Colonic mucosa (tissue), 4 donors: ENCODE data around the gene MAK. TPM values are rescaled to one million over a fixed set of nuclear protein-coding genes. Genes with fewer than 3 reads are reported as not detected.

Source experiments
- DNase-seq: peaks from one replicate; pipeline ENCODE4 v3.0.0-alpha.2; 2020
- H3K27ac ChIP-seq: fragments of 200-600 bp; one replicate; pipeline ENCODE4 v1.8.0; 2021
- H3K27me3 ChIP-seq: fragments of 200-600 bp; one replicate; pipeline ENCODE4 v1.8.0; 2021
- H3K36me3 ChIP-seq: fragments of 200-600 bp; one replicate; pipeline ENCODE4 v1.8.0; 2021
- H3K4me1 ChIP-seq: fragments of 200-600 bp; one replicate; pipeline ENCODE4 v1.8.0; 2021; ENCODE audit warnings: mild to moderate bottlenecking
- H3K4me3 ChIP-seq: fragments of 200-600 bp; one replicate; pipeline ENCODE4 v1.8.0; 2021
- H3K9ac ChIP-seq, 2 donors: one replicate each; pipeline ENCODE4 v1.7.0; 2013; ENCODE audit warnings: control low read depth in 2 of 2, low read depth in 2 of 2, low read length in 2 of 2
- H3K9me3 ChIP-seq: fragments of 200-600 bp; one replicate; pipeline ENCODE4 v1.8.0; 2021
- intact Hi-C: fragments of 100-400 bp; cut with DNase I; formaldehyde crosslinking; loops from one replicate; pipeline ENCODE4 v1.14.1; 2022
- total RNA-seq, 2 donors: library from RNA; stranded (reverse); fragmentation: NEBNext Ultra II Directional in 1 of 2; extraction: Animal tissue kit (Norgen Biotek cat#: 25700) in 1 of 2; gene quantifications; one replicate each; pipeline ENCODE4 v1.2.1, GENCODE V29; 2021
- TF ChIP-seq, protein P1 (sequence below): fragments of 200-600 bp; IDR thresholded peaks from one replicate; pipeline ENCODE4 v1.8.0; 2022; ENCODE audit warnings: antibody characterized with exemption, mild to moderate bottlenecking
- donor health status: healthy.
- donor health status: DM: no; HTN: no; CAD: no.
- donor health status: DM: no; HTN: no; CAD: no.

MAK gene
- total RNA-seq, 2 donors from 2014 or later = not detected

GRCh38 chr6:10720265-10720959 lies 117.9 kb downstream of the MAK start:
- Histone ChIP-seq H3K27me3 (no peaks in the 10 kb centered on the region), H3K4me1 (peaks cover 4% of the 10 kb centered on the region), H3K36me3 (no peaks in the 10 kb centered on the region), H3K9ac (peak overlapping the region; percentile 71 to 95), H3K27ac (peak overlapping the region; percentile 75), H3K4me3 (peak overlapping the region; percentile 50), H3K9me3 (no peaks in the 10 kb centered on the region)
- TF ChIP-seq, protein P1, sequence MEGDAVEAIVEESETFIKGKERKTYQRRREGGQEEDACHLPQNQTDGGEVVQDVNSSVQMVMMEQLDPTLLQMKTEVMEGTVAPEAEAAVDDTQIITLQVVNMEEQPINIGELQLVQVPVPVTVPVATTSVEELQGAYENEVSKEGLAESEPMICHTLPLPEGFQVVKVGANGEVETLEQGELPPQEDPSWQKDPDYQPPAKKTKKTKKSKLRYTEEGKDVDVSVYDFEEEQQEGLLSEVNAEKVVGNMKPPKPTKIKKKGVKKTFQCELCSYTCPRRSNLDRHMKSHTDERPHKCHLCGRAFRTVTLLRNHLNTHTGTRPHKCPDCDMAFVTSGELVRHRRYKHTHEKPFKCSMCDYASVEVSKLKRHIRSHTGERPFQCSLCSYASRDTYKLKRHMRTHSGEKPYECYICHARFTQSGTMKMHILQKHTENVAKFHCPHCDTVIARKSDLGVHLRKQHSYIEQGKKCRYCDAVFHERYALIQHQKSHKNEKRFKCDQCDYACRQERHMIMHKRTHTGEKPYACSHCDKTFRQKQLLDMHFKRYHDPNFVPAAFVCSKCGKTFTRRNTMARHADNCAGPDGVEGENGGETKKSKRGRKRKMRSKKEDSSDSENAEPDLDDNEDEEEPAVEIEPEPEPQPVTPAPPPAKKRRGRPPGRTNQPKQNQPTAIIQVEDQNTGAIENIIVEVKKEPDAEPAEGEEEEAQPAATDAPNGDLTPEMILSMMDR = no peak
- intact Hi-C loops = no loop called here
- DNase-seq = peak; percentile 74

DNA sequence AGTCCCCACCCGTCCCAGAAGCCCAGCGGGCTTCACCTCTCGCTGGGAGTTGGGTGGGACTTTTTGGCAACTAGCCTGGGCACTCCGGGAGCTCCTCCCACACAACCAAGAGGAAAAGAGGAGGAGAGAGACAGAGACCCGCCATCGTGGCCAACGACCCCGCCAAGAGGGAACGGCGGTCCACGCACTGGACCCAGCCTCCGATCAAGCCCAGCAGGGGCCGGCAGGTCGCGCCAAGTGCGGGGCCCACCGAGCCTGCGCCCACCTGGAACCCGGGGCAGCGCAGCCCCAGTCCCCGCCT lies 118.4 kb downstream of the MAK start:
- Histone ChIP-seq H3K27me3 (no peaks in the 10 kb centered on the region), H3K36me3 (no peaks in the 10 kb centered on the region), H3K4me1 (peaks cover 4% of the 10 kb centered on the region), H3K9me3 (no peaks in the 10 kb centered on the region), H3K27ac (peak overlapping the region; percentile 75), H3K4me3 (peak overlapping the region; percentile 50), H3K9ac (peak overlapping the region; percentile 71 to 95)
- TF ChIP-seq, protein P1 = no peak
- intact Hi-C loops = no loop called here
- DNase-seq = peak; percentile 78

DNA sequence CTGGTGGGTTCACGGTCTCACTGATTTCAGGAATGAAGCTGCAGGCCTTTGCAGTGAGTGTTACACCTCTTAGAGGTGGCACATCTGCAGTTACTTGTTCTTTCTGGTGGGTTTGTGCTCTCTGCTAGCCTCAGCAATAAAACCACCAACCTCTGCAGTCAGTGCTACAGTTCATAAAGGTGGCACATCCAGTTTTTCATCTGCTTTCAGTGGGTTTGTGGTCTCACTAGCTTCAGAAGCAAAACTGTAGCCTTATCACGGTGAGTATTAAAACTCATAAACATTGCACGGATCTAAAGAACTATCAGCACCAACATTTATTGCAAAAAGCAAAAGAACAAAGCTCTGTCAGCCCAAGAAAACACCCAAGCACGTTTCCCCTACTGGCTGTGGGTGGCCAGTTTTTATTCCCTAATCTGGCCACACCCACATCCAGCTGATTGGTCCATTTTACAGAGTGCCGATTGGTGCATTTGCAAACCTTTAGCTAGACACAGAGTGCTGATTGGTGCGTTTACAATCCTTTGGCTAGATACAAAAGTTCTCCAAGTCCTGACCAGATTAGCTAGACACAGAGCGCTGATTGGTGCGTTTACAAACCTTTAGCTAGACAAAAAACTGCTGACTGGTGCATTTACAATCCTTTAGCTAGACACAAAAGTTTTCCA lies 118.9 kb downstream of the MAK start:
- TF ChIP-seq, protein P1 = no peak
- Histone ChIP-seq H3K4me3 (peak overlapping the region; percentile 50), H3K27me3 (no peaks in the 10 kb centered on the region), H3K9ac (peak overlapping the region; percentile 71 to 95), H3K4me1 (peaks cover 4% of the 10 kb centered on the region), H3K9me3 (no peaks in the 10 kb centered on the region), H3K36me3 (no peaks in the 10 kb centered on the region), H3K27ac (no peak overlapping the region)
- intact Hi-C loops = no loop called here
- no peak for DNase-seq

DNA sequence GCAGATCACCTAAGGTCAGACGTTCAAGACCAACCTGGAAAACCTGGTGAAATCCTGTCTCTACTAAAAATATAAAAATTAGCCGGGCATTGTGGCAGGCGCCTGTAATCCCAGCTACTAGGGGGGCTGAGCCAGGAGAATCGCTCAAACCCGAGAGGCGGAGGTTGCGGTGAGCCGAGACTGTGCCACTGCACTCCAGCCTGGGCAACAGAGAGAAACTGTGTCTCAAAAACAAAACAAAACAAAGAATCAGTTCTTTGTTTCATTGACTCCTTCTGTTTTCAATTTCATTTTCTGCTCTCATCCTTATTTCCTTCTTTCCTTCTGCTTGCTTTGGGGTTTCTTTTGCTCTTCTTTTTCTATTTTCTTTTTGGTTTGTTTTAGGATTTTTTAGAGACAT lies 124.4 kb downstream of the MAK start:
- Histone ChIP-seq H3K4me3 (no peak overlapping the region), H3K27me3 (no peaks in the 10 kb centered on the region), H3K36me3 (no peaks in the 10 kb centered on the region), H3K9ac (no peak overlapping the region), H3K9me3 (no peaks in the 10 kb centered on the region), H3K27ac (no peak overlapping the region), H3K4me1 (no peaks in the 10 kb centered on the region)
- TF ChIP-seq, protein P1 = no peak
- no peak for DNase-seq
- intact Hi-C loops = no loop called here

Other genes with a start within 250 kb of the MAK start
- under 1 TPM; 0.69 to 0.99 TPM for gene C6orf52, start 143.9 kb downstream of the MAK start, total RNA-seq
- 10 to 100 TPM in 1 of 2 donors, 1 to 10 TPM in 1; 6.6 to 16.3 TPM for gene PAK1IP1, start 143.6 kb downstream of the MAK start, total RNA-seq
- gene TMEM14C, start 115.5 kb downstream of the MAK start, total RNA-seq = 10 to 100 TPM; 63.4 to 86.8 TPM
- 10 to 100 TPM; 58.7 to 73.3 TPM for gene TMEM14B, start 90.7 kb downstream of the MAK start, total RNA-seq
- not detected for gene GCM2, start 43.5 kb upstream of the MAK start, total RNA-seq
- gene SYCP2L, start 48.5 kb upstream of the MAK start, total RNA-seq = under 1 TPM in 1 of 2 donors, not detected in 1; 0.11 TPM
- gene ELOVL2, start 205.8 kb upstream of the MAK start, total RNA-seq = under 1 TPM; 0.05 to 0.11 TPM